GM18870 (cell line): ENCODE results near the gene REXO1.
A peak's percentile ranks its signal among the peaks of the same experiment; 100 is the strongest.
"Not testable (repeated sequence)": the region's sequence is repeated elsewhere in the genome, so short reads cannot be mapped to it uniquely, and the experiment has no call there.

Experiments used
- ATAC-seq: cut with Tn5 transposase; IDR thresholded peaks from one replicate; pipeline ENCODE4 v1.9.1; 2021; ENCODE audit warnings: moderate library complexity; ENCODE audit not compliant: unreplicated experiment

The REXO1 gene

GRCh38 chr19:1875646-1876495 is 27.6 kb upstream of the REXO1 start:
- ATAC-seq = peak; percentile 65

DNA sequence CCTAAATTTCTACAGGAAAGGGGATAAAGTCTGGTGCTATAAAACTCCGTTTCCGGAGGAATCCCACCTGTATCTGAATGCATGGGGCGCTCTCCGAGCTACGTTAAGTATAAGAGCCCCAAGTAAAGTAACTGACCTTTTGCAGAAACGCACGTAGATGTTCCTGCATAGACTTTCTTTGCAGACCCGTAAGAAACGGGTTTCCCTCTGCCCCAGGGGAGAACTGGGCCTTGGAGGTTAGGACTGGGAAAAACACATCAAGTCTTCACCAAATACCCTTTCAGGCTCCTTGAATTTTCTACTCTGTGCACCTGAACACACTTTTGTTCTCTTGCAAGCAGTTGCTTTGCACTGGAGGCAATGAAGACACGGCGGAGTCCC is 27.0 kb upstream of the REXO1 start:
- ATAC-seq = not testable (repeated sequence)

- no peak for ATAC-seq
These were observed 26.4 kb upstream of the REXO1 start for GRCh38 chr19:1874554-1875185.

DNA sequence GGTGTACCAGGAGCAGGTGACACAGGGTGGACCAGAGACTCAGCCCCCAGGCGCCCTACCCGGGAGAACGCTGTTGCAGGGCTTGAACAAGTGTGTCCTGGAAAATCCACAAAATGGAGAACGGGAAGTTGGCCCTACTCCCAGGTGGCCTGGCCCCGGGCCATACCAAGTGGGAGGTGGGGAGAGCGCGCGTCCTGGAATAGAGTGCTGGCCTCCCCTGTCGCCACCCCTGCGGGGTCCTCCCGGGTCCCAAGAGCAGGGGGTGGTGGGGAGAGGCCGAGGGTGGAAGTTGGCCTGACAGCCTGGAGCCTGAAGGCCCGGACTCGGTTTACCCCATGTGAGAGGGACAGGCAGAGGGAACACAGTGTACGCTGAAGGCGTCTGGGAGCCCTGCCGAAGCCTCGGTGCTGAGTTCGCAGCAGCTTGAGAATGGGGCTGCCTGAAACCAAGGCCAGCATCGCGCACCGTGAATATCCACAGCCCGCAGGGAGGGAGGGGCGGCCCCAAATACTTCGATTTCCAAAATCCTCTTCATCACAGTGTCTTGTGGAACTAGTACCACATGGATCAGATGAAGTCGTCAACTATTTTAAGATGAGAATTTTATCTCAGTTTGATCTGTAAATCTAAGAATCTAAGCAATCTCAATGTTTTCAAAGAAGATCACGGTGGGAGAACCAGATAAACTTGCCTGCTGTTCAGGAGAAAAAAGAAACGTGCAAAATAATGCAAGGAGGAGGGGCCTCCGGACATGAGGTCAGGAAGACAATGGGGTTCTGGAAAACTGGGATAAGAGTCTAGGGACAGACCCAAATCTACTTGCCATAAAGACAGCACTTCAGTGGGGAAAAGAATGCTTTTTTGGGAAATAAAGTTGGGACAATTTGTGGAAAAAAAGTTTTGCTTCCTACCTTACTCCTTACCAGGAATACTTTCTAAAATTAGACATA is 25.5 kb upstream of the REXO1 start:
- ATAC-seq = no peak

GRCh38 chr19:1872807-1873523 is 24.7 kb upstream of the REXO1 start:
- no peak for ATAC-seq

DNA sequence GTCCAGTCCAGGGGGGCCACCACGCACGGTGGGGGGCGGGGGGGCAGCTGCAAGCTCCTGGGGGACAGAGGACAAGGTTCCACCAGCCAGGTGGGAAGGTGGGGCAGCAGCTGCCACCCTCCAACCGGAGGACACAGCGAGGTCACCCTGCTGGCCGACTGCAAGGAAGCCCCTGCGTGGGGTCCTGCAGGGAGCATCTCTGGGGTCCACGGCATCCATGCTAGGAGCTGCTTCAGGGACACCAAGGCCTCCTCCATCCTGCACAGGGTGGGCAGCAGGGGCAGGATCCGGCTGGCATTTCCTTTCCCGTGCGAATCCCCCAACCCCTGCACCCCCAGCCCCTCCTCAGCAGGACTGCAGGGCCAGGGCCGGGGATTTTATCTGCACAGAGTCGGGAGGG is 23.3 kb upstream of the REXO1 start:
- no peak for ATAC-seq

- no peak for ATAC-seq
These were observed 22.9 kb upstream of the REXO1 start for GRCh38 chr19:1871140-1871597.

- no peak for ATAC-seq
These were observed 20.7 kb upstream of the REXO1 start for GRCh38 chr19:1868971-1869370.

GRCh38 chr19:1867349-1867724 is 19.1 kb upstream of the REXO1 start:
- no peak for ATAC-seq

DNA sequence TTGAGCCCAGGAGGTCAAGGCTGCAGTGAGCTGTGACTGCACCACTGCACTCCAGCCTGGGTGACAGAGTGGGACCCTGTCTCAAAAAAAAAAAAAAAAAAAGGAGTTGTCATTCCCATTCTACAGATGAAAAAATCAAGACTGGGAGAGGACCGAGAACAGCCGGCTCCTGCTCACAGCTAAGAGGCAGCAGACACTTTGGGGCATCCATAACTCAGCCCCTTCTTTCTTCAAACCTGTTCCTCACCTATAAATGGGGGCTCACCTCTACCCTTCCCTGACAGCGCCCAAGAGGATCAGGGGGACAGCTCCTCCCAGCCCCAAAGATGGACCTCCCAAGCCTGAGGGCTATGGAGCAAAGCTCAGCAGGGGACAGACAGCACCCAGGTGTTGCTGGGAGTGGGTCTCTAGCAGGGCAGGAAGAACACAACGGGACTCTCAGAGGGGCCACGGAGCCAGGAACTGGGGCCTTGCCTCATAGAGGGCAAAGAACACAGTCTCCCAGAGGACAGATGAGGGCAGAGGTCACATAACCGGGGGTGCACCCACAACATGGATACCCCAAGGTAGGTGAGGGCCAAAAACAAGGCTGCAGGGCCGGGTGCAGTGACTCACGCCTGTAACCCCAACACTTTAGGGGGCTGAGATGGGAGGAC is 18.5 kb upstream of the REXO1 start:
- no peak for ATAC-seq

DNA sequence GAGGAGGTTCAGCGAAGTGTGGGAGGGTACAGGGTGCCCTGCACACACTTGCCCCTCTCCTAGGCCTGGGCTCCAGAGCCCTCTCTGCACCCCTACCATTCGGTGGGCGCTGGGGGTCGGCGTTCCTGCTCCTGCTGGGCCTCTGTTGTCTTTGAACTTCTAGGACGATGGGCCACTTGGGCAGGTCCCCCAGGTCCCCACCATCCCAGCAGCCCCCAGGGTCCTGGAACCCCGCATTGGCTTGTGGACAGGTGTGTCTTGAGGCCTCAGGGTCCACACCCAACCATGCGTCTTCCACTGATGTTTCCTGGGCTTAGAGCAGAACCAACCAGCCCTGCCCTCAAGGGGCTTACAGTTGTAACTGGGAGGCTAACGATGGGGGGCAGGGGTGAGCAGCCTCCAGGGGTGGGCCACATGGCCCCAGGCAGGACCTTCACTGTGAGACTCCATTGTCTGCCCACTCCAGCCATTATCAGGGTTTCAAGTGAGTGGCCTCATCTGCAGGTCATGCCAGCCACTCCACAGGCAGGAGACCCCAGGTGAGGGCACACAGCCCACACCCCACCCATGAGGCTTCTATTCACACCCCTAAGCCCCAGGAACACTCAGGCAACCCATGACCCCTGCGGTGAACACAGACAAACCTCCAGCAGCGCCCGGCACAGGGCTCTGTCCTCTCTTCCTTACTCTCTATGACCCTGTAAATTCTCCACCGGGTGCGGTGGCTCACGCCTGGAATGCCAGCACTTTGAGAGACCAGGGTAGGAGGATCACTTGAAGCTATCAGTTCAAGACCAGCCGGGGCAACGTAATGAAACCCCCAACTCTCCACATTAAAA is 17.1 kb upstream of the REXO1 start:
- ATAC-seq = no peak

DNA sequence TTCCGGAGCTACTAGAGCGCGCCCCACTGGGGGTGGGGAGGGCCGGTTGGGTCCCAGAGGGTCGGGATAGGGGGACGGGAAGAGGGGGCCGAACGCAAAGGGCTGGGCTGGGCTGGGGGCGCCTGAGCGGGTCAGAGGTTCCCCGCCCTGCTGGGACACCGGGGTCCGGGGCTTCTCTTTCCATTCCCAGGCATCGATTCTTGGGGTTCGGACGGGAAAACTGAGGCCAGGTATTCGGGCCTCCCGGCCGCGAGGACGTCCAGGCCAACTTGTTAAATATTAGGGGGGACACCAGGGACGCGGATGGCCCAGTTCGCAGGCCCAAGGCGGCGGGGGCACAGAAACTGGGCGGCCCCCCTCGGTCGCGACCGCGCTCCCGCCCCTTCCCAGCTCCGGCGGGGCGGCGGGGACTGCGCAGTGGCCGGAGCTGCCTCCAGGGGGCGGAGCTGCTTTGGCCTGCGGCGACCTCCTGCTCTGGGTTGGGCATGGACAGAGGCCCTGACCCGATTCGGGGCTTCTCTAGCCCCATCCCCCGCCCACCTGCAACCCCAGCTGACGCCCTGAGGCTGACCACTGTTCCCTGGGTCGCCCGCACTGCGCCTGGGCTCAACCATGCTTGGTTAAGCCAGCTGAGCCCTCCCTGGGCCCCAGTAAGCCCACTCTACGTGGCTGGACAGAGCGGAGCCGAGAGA is 16.3 kb upstream of the REXO1 start:
- no peak for ATAC-seq

GRCh38 chr19:1863638-1864479 is 15.6 kb upstream of the REXO1 start:
- ATAC-seq = peak; percentile 37

- no peak for ATAC-seq
These were observed 15.0 kb upstream of the REXO1 start, which contains the start of gene KLF16 for GRCh38 chr19:1863328-1863637. TSS of gene KLF16 (minus strand) at chr19:1863579. CDS start at chr19:1863497, 82 bp downstream.

DNA sequence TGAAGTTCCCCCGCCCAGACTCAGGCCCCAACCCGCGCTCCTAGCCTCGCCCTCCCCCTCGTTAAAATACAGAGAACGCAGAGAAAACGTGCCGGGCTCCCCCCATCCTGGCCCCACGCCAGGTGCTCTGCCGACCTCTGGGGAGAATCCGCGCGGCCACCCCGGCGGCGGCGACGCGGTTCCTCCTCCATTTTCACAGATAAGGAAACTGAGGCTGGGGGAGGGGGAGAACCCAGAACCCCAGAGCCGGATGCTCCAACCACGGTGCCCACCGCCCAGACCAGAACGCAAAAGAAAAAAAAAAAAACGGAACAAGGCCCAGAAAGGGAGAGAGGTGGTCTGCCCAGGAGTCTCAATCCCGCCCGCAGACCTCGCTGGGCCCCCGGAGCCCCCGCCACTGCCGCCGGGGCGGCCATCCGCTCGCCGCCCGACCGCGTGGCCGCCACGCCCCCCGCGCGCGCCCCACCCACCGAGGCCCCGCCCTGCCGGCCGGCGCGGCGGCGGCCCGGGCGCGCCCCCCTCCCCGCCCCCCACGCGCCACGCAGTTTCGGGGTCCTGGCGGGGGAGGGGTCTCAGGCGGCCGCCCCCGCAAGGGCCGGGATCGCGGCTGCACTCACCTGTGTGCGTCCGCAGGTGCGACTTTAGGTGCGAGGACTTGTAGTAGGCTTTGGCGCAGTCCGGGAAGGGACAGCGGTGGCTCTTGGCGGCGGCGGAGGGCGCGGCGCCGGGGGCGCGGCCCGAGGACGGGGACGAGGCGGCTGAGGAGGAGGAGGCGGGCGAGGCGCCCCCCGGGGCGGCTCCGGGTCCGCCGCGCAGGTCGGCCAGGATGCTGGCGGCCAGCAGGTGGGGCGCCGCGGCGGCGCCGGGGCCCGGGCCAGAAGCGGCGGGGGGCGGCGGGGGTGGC is 14.4 kb upstream of the REXO1 start:
- ATAC-seq = no peak

DNA sequence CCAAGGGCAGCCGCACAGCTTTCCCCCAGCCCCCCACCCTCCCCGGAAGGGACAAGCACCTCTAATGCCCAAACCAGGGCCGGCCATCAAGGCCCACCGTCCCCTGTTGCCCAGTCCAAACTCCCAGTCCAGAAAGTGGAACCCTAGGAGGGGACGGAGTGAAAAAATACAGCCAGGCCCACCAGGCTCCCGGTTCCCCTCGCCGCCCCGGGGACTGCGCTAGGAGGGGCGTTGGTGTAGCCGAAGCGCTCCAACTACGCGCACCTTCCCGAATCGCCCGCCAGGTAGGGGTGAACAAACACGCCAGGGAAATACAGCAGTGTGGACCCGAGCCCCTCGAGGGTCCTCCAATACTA is 13.8 kb upstream of the REXO1 start:
- ATAC-seq = no peak

DNA sequence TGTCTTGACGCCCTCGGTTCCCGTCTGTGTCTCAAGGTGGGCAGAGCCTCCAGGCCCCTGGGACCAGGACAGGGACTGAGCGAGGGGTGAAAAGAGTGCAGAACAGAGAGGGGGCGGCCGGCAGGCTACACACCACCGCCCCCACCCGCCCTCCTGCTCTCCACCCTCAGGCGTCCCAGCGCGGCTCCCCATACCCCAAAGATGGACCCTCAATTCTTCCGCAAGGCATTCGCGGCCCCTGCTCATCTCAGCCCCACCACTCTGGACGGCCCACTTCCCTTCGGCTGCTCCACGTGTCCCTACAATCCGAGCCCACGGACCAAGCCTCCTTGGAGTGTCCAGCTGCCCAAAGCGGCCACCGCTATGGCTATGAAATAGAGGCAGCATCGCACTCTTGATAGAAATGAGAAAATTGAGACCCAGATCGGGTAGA is 13.3 kb upstream of the REXO1 start:
- ATAC-seq = no peak
